Ascending aorta (tissue), 2 donors: Measurements from ENCODE around the gene COCH. TPM values are rescaled to one million over a fixed set of nuclear protein-coding genes. Genes with fewer than 3 reads are reported as not detected.

Experiments
- DNase-seq, 2 donors: peaks; one replicate each; pipeline ENCODE4 v3.0.0-alpha.2; 2019; ENCODE audit warnings: low spot score in 2 of 2
- H3K27ac ChIP-seq, 2 donors: fragments of 200-600 bp; sonication (generic); one replicate each; pipeline ENCODE4 v1.5.1; 2016 to 2017; ENCODE audit warnings: mild to moderate bottlenecking in 1 of 2
- H3K27me3 ChIP-seq: fragments of 200-600 bp; sonication (generic); one replicate; pipeline ENCODE4 v1.5.1; 2017
- H3K36me3 ChIP-seq, 2 donors: fragments of 200-600 bp; sonication (generic); one replicate each; pipeline ENCODE4 v1.5.1; 2016
- H3K4me1 ChIP-seq, 2 donors: fragments of 200-600 bp; sonication (generic); one replicate each; pipeline ENCODE4 v1.5.1; 2016 to 2017; ENCODE audit warnings: mild to moderate bottlenecking in 1 of 2
- H3K4me3 ChIP-seq, 2 donors: fragments of 200-600 bp; sonication (generic); one replicate each; pipeline ENCODE4 v1.5.1; 2016 to 2017; ENCODE audit warnings: mild to moderate bottlenecking in 1 of 2
- H3K9me3 ChIP-seq, 2 donors: fragments of 200-600 bp; sonication (generic); one replicate each; pipeline ENCODE4 v1.5.1; 2016
- intact Hi-C: fragments of 100-400 bp; cut with DNase I; formaldehyde crosslinking; loops from one replicate; pipeline ENCODE4 v1.15.1; 2023
- total RNA-seq: library from RNA; depleted of rRNA; stranded (reverse); fragments of >200 nt; gene quantifications from one replicate; pipeline ENCODE4 v1.1.0, GENCODE V29; 2016
- TF ChIP-seq, protein P1 (sequence below), 3 experiments: fragments of 200-600 bp in 2 of 3; fragments of 450-650 bp in 1 of 3; sonication (generic) in 2 of 3; IDR thresholded peaks; one replicate each; pipeline ENCODE4 v1.5.1; 2016 to 2019; ENCODE audit warnings: antibody characterized with exemption in 3 of 3, mild to moderate bottlenecking in 1 of 3, moderate library complexity in 1 of 3

COCH gene
- total RNA-seq, 1 donor from 2014 or later: 0.11 TPM

DNA sequence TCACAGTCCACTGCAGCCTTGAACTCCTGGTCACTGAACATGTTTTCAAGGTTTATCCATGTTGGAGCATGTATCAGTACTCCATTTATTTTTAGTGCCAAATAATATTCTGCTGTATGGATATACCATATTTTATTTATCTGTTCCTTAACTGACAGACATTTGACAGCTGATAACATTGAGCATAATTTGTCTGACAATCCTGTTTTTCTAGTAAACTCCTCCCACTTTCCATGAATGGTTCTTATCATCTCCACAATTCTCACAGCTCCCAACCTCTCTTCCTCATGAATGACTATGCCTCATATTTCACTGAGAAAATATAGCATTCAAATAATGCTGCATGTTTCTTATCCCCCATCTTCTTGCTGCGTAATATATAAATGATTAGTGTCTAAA lies 33.3 kb downstream of the COCH start:
- no peak overlapping the region for H3K27ac ChIP-seq
- no peaks in the 10 kb centered on the region for H3K9me3 ChIP-seq
- no peak for DNase-seq
- intact Hi-C loops: loop anchor here (10.0 kb wide), 1 partner anchor 253 kb away; no protein-coding TSS in a partner anchor
- no peak overlapping the region for H3K4me3 ChIP-seq
- peaks cover 31 to 63% of the 10 kb centered on the region in 2 donors for H3K36me3 ChIP-seq
- no peaks in the 10 kb centered on the region for H3K27me3 ChIP-seq
- TF ChIP-seq, protein P1, sequence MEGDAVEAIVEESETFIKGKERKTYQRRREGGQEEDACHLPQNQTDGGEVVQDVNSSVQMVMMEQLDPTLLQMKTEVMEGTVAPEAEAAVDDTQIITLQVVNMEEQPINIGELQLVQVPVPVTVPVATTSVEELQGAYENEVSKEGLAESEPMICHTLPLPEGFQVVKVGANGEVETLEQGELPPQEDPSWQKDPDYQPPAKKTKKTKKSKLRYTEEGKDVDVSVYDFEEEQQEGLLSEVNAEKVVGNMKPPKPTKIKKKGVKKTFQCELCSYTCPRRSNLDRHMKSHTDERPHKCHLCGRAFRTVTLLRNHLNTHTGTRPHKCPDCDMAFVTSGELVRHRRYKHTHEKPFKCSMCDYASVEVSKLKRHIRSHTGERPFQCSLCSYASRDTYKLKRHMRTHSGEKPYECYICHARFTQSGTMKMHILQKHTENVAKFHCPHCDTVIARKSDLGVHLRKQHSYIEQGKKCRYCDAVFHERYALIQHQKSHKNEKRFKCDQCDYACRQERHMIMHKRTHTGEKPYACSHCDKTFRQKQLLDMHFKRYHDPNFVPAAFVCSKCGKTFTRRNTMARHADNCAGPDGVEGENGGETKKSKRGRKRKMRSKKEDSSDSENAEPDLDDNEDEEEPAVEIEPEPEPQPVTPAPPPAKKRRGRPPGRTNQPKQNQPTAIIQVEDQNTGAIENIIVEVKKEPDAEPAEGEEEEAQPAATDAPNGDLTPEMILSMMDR (IDR thresholded peaks at IDR 0.05): no peak
- no peaks in the 10 kb centered on the region for H3K4me1 ChIP-seq

DNA sequence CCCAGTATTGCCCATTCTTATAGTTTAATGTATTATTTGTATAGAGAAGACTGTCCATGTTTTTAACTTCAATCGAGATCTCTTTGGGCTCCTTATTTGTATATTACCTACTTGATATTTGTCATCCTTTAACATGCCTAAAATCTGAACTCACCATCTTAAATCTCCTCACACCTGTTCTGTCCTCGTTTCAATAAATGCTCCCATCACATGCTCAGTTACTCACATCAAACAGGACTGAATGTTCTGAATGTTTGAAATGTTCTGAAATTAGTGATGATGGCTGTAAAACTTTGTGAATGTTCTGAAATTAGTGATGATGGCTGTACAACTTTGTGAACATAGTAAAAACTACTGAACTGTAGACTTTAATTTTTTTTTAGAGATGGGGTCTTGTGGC lies 34.5 kb downstream of the COCH start:
- TF ChIP-seq, protein P1 (IDR thresholded peaks at IDR 0.05): no peak
- Histone ChIP-seq H3K27ac (no peak overlapping the region), H3K36me3 (peaks cover 31 to 61% of the 10 kb centered on the region in 2 donors), H3K4me1 (no peaks in the 10 kb centered on the region), H3K9me3 (no peaks in the 10 kb centered on the region), H3K27me3 (no peaks in the 10 kb centered on the region), H3K4me3 (no peak overlapping the region)
- no peak for DNase-seq
- intact Hi-C loops: loop anchor here (10.0 kb wide), 1 partner anchor 254 kb away; no protein-coding TSS in a partner anchor

- no peaks in the 10 kb centered on the region for H3K9me3 ChIP-seq
- intact Hi-C loops: no loop called here
- no peak for DNase-seq
- H3K4me3 ChIP-seq: no peak overlapping the region
- TF ChIP-seq, protein P1 (IDR thresholded peaks at IDR 0.05): no peak
- no peaks in the 10 kb centered on the region for H3K27me3 ChIP-seq
- no peaks in the 10 kb centered on the region for H3K4me1 ChIP-seq
- H3K27ac ChIP-seq: no peak overlapping the region
- H3K36me3 ChIP-seq: peaks cover 14 to 18% of the 10 kb centered on the region in 2 donors
Observed at GRCh38 chr14:30914812-30915211, 40.5 kb downstream of the COCH start.

- intact Hi-C loops: no loop called here
- no peak overlapping the region for H3K4me3 ChIP-seq
Observed at GRCh38 chr14:30915596-30915995, 41.2 kb downstream of the COCH start.

DNA sequence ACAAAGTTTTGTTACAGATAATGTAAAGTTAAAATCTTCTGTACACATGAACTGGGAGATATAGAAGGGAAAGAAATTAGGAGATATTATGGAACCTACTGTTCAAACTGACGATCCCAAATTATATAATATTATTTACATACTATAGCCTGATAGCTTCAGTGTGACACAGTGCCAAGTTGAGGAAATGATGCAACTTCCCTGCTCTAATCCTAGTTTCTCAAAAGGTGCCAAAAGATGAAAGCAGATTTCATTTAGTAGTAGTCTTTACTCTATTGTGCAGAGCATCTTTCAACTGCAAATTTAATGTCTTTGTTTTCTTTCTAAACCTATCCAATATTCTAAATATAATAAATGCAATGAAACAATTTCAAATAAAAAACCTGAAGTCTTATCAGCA lies 46.9 kb downstream of the COCH start:
- Histone ChIP-seq H3K27me3 (no peaks in the 10 kb centered on the region), H3K4me1 (no peaks in the 10 kb centered on the region), H3K27ac (no peak overlapping the region), H3K36me3 (peaks cover 5% of the 10 kb centered on the region in 2 donors), H3K4me3 (no peak overlapping the region), H3K9me3 (no peaks in the 10 kb centered on the region)
- no peak for DNase-seq
- intact Hi-C loops: no loop called here
- TF ChIP-seq, protein P1 (IDR thresholded peaks at IDR 0.05): no peak

More at GRCh38 chr14:30915596-30915995, 41.2 kb downstream of the COCH start:
- no peak for DNase-seq
- TF ChIP-seq, protein P1 (IDR thresholded peaks at IDR 0.05): no peak
- no peaks in the 10 kb centered on the region for H3K4me1 ChIP-seq
- no peaks in the 10 kb centered on the region for H3K27me3 ChIP-seq
- peaks cover 14 to 16% of the 10 kb centered on the region in 2 donors for H3K36me3 ChIP-seq
- no peak overlapping the region for H3K27ac ChIP-seq
- H3K9me3 ChIP-seq: no peaks in the 10 kb centered on the region

DNA sequence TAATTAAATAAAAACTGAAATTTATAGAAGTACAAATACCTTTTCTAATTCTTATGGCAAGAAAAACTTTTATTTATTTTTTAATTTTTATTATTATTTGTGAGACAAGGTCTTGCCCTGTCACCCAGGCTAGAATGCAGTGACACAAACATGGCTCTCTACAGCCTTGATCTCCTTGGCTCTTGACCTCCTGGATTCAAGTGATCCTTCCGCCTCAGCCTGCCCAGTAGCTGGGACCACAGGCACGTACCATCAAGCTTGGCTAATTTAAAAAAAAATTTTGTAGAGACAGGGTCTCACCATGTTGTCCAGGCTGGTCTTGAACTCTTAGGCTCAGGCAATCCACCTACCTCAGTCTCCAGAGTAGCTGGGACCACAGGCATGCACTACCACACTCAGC lies 47.4 kb downstream of the COCH start:
- intact Hi-C loops: no loop called here
- TF ChIP-seq, protein P1 (IDR thresholded peaks at IDR 0.05): no peak

More for the DNA sequence above, 47.4 kb downstream of the COCH start:
- Histone ChIP-seq H3K36me3 (peaks cover 5% of the 10 kb centered on the region in 2 donors), H3K4me1 (no peaks in the 10 kb centered on the region), H3K27me3 (no peaks in the 10 kb centered on the region), H3K27ac (no peak overlapping the region), H3K4me3 (no peak overlapping the region), H3K9me3 (no peaks in the 10 kb centered on the region)
- no peak for DNase-seq
